ENCODE results near the gene GRK5.

GRCh38 chr10:119288574-119289001 is 81.2 kb downstream of the GRK5 start:
- TF ChIP-seq CTCF (IDR thresholded peaks at IDR 0.05; ENCODE audit: low read depth, low read length) (no peak), MYC (IDR thresholded peaks at IDR 0.05; ENCODE audit: low read depth, low read length) (no peak)
